Mesodermal cell (in vitro differentiated cells): Measurements from ENCODE around the gene ITPK1.

Experiments used
- H3K27ac ChIP-seq: 2 replicates; pipeline ENCODE4 v1.7.0; 2013; ENCODE audit warnings: mild to moderate bottlenecking, low read depth, low read length, moderate library complexity; ENCODE audit not compliant: severe bottlenecking
- H3K36me3 ChIP-seq: 2 replicates; pipeline ENCODE4 v1.7.1; 2013; ENCODE audit warnings: mild to moderate bottlenecking, low read length, moderate library complexity; ENCODE audit not compliant: control insufficient read depth, insufficient read depth
- H3K4me1 ChIP-seq: one replicate; pipeline ENCODE4 v1.7.1; 2013; ENCODE audit warnings: mild to moderate bottlenecking, low read length; ENCODE audit not compliant: insufficient read depth, control insufficient read depth, poor library complexity, severe bottlenecking
- H3K4me3 ChIP-seq: 2 replicates; pipeline ENCODE4 v1.7.0; 2013; ENCODE audit warnings: low read length, control low read depth, mild to moderate bottlenecking; ENCODE audit not compliant: insufficient read depth, poor library complexity, severe bottlenecking; ENCODE audit errors: extremely low read depth
- H3K9me3 ChIP-seq: 2 replicates; pipeline ENCODE4 v1.7.1; 2013; ENCODE audit warnings: mild to moderate bottlenecking, low read length, moderate library complexity; ENCODE audit not compliant: control insufficient read depth
- WGBS, 2 experiments: methylation state at CpG; one replicate each; pipeline ENCODE4 v1.1.5; 2013; ENCODE audit warnings: missing lambda C conversion rate in 2 of 2; ENCODE audit not compliant: insufficient coverage in 2 of 2; 5-methylcytosine and 5-hydroxymethylcytosine counted together

Gene ITPK1

DNA sequence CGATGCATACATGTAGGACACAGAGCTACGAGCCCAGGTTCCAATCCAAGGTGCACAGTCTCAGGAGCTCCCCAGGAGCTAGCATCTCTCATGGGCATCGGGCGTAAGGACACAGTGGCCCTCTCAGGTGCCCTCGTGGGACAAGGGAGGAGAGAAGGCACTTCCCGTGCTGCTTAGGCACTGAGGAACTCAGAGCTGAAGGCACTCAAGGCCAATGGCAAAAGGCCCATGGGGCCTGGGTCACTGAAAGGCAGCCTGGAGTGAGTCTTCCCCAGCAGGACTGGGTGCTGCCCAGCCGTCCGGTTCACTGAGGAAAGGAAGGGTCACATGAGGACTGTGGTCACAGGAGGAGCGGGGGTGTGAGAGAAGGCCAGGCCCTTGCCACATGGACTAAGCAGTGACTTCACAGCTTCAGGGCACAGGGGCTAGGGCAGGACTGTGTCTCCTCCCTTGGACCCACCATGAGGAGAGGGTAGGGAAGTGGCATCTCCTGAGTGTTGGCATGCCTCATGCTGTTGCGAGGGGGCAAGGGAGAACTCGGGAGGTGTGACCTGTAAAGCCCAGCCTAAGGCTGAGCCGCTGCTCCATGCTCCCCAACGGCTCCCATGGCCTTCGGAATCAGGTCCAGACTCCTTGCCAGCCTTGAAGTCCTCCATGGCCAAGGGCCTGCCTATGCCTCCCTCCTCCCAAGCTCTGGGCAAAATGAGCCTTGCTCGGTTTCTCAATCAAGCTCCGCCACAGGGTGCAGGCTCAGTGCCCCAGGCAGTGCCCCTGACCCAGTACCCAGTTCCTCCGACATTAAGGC, 141.0 kb downstream of the ITPK1 start:
- no peaks in the 10 kb centered on the region for H3K4me1 ChIP-seq
- H3K4me3 ChIP-seq: no peak overlapping the region
- H3K9me3 ChIP-seq: peaks cover 17% of the 10 kb centered on the region
- no peaks in the 10 kb centered on the region for H3K36me3 ChIP-seq
- H3K27ac ChIP-seq: no peak overlapping the region
- WGBS, 2 experiments: 89 to 94% methylated on average over 14 to 15 of the region's 17 CpGs

DNA sequence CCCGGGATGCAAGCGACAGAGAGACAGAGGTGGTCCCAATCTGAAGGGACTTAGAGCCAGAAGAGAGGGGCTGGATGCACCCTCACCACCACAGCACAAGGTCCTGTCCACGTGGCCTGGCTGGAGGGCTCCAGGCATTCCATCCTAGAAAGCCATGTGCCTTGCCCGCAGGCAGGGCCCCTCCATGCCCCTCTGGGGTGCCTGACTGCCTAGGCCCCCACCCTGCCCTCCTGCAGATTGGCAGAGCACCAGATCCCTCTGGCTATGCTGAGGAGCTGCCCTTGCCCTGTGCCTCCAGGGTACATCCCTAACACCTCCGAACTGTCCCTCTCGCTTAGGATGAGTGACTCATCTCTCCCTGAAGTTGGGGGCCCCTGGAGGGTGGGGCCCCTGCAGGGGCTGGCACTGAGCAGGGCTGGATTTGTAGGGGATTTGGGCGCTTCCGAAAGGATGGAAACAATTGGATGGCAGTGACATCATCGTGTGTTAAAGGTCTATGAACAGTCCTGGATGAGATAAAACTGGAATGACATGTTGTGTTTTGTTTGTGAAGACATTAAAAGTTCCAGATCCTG, 141.8 kb downstream of the ITPK1 start:
- no peak overlapping the region for H3K27ac ChIP-seq

DNA sequence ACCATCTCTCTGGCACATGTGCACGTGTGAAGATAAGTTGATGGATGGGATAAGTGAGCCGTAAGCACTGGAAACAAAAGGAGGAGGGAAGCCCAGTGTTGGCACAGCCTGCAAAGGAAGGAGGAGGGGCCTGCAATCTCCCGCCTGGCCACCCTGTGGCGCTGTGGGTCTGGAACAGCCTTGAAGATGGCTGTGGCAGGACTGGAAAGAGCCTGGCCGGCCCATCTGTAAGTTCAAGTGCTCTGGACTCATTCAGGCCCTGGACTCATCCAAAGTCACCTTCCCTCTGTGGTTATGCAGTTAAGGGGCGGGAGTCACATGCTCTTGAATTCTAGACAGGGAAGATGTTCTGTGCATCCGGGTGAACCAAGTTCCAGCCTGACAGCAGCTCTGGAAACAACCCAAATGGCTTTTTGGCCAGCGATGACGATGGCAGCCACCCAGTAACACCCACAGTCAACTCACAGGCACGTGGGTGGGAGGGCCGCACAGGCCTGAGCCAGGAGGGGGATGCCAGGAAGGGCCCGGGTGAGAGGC, 142.4 kb downstream of the ITPK1 start:
- Histone ChIP-seq H3K27ac (no peak overlapping the region), H3K9me3 (peaks cover 9% of the 10 kb centered on the region), H3K4me1 (no peaks in the 10 kb centered on the region), H3K36me3 (no peaks in the 10 kb centered on the region), H3K4me3 (no peak overlapping the region)
- 67 to 69% methylated on average over 11 to 12 of the region's 12 CpGs for WGBS, 2 experiments

More for the DNA sequence above, 141.8 kb downstream of the ITPK1 start:
- H3K4me1 ChIP-seq: no peaks in the 10 kb centered on the region
- peaks cover 13% of the 10 kb centered on the region for H3K9me3 ChIP-seq
- no peaks in the 10 kb centered on the region for H3K36me3 ChIP-seq
- WGBS, 2 experiments: 93 to 97% methylated on average over 8 to 9 of the region's 9 CpGs
- no peak overlapping the region for H3K4me3 ChIP-seq

DNA sequence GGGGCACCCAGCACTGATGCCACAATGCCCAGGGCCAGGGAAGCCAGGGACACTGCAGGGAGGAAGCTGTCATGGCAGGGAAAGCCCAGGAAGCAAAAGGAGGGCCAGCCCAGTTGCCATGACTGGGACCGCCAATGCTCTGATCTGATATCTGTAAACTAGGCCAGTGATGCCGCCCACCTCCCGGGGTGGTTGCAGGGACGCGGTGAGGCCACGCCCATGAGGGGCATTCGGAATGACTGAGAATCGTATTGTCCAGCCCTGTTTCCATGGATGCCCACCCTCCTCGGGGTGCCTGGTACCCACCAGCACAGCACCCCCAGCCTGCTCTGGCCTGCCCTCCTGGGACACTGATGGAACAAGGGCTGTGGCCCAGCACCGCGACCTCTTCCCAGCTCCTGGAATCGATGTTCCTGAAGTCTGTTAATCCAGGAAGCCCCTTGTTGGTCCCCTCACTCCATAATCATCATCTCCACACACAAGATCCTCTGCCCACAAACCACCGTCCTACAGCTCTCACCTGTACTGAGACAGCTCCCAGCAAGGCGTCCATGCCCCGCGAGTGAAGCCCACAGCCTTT, 144.0 kb downstream of the ITPK1 start:
- 90 to 94% methylated on average over 16 of the region's 16 CpGs for WGBS, 2 experiments
- Histone ChIP-seq H3K27ac (no peak overlapping the region), H3K9me3 (peaks cover 2% of the 10 kb centered on the region), H3K4me3 (no peak overlapping the region), H3K4me1 (no peaks in the 10 kb centered on the region), H3K36me3 (no peaks in the 10 kb centered on the region)

DNA sequence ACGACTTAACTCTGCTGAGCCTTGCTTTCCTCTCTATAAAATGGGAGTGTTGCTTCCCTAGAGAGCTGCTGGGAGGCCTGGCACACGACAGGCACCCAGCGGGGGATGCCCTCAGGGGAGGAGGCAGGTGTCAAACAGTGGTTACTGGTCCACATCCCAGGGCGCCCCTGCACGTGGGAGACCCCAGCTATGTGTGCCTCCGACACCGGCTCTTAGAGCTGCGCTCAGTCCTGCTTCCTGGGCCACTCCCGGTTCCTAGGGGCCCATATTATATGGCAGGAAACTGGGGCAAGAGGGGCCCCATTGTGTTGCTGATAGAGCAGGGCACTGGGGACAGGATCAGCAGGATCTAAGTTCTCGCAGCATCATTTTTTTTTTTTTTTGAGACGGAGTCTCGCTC, 145.5 kb downstream of the ITPK1 start:
- no peaks in the 10 kb centered on the region for H3K4me1 ChIP-seq
- no peaks in the 10 kb centered on the region for H3K9me3 ChIP-seq
- 77 to 88% methylated on average over 9 to 11 of the region's 12 CpGs for WGBS, 2 experiments
- H3K4me3 ChIP-seq: no peak overlapping the region
- no peak overlapping the region for H3K27ac ChIP-seq
- H3K36me3 ChIP-seq: no peaks in the 10 kb centered on the region

DNA sequence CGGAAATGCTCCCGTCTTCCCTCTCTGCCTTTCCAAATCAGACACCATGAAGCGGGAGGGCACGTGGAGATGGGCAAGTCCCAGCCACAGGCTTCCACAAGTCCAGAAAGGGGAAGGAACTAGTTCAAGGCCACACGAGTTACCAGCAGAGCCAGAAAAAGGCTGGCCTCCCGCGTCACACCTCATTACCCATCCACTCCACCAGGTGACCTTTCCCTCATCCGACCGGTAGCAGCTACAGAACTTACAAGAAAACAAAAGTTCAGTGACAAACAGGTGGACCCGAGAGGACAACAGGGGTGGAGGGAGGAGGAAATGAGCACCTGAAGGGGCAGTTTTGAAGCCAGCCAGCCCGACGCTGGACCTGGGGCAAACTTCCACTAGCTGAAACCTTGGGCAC, 145.9 kb downstream of the ITPK1 start:
- no peak overlapping the region for H3K27ac ChIP-seq
- H3K36me3 ChIP-seq: no peaks in the 10 kb centered on the region
- 77 to 81% methylated on average over 3 to 7 of the region's 12 CpGs for WGBS, 2 experiments
- H3K4me1 ChIP-seq: no peaks in the 10 kb centered on the region
- no peaks in the 10 kb centered on the region for H3K9me3 ChIP-seq
- no peak overlapping the region for H3K4me3 ChIP-seq

DNA sequence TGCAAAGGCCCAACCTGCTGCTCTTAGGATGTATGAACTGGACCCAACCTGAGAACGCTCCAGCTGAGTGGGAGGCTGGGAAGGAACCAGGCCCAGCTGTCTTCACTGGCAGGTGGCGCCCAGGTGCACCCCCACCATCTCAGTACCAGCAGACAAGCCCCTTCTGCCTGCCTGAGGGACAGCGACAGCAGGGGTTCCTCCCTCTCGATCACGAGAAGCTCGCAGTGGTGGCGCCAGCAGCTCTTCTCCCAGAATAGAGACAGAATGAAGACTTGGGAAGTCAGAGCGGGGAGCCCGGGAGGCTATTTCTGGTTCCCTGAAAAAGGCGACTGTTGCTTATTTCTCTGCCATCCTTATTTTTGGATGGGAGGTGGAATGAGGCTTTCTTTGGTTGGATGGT, 146.3 kb downstream of the ITPK1 start:
- WGBS, 2 experiments: 82 to 95% methylated on average over 6 to 10 of the region's 10 CpGs

DNA sequence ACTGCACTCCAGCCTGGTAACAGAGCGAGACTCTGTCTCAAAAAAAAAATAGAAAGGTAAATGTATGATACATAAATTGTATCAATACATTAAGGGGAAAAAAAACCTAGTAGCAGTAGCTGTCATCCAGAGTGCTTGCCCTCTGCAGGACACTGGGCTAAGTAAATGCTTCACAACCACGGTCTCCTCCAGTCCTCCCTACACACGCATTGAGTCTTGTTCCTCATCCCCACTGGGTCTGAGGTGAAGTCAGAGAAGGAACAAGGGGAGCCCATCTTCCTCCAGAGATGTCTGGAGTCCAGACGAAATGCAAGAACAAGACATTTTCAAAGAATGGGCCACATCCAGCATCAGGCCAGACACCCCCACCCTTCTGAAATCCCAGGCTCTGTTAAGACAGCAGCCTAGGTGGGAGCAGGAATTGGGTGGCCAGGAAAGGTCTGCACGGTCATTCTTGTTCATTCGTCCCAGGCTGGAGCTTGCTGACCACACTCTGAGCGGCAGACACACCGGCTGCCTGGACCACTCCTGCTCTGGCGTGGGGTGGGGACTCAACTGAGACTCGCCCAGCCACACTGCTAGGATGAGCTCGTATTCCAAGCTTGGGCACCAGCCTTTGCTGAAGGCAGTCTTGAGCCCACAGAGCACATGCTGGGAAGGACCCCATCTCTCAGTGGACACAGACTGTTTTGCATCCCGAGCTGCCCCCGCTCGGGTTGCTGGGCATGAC, 147.3 kb downstream of the ITPK1 start:
- H3K4me1 ChIP-seq: peaks cover 2% of the 10 kb centered on the region
- no peak overlapping the region for H3K27ac ChIP-seq
- H3K36me3 ChIP-seq: no peaks in the 10 kb centered on the region
- no peak overlapping the region for H3K4me3 ChIP-seq
- H3K9me3 ChIP-seq: no peaks in the 10 kb centered on the region
- 92 to 95% methylated on average over 9 to 11 of the region's 14 CpGs for WGBS, 2 experiments

More for the DNA sequence above, 146.3 kb downstream of the ITPK1 start:
- Histone ChIP-seq H3K27ac (no peak overlapping the region), H3K4me1 (no peaks in the 10 kb centered on the region), H3K36me3 (no peaks in the 10 kb centered on the region), H3K4me3 (no peak overlapping the region), H3K9me3 (no peaks in the 10 kb centered on the region)

DNA sequence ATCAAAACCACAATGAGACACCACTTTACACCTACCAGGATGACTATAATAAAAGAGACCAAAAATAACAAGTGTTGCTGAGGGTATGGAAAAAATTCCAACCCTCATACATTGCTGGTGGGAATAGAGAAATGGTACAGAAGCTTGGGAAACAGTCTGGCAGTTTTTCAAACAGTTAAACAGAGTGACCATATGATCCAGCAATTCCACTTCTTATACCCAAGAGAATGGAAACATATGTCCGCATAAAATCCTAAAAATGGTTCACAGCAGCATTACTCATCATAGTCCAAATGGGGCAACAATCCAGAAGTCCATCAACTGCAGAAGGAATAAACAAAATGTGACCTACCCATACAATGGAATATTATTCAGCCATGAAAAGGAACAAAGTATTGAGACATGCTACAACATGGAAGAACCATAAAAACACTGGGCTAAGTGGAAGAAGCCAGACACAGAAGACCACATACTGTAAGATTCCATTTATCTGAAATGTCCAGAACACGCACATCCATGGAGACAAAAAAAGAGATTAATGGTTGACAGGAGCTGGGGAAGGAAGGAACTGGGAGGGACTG, 148.3 kb downstream of the ITPK1 start:
- Histone ChIP-seq H3K36me3 (no peaks in the 10 kb centered on the region), H3K9me3 (no peaks in the 10 kb centered on the region), H3K27ac (no peak overlapping the region), H3K4me1 (peaks cover 5% of the 10 kb centered on the region), H3K4me3 (no peak overlapping the region)
- 80 to 100% methylated on average over 1 of the region's 2 CpGs for WGBS, 2 experiments

DNA sequence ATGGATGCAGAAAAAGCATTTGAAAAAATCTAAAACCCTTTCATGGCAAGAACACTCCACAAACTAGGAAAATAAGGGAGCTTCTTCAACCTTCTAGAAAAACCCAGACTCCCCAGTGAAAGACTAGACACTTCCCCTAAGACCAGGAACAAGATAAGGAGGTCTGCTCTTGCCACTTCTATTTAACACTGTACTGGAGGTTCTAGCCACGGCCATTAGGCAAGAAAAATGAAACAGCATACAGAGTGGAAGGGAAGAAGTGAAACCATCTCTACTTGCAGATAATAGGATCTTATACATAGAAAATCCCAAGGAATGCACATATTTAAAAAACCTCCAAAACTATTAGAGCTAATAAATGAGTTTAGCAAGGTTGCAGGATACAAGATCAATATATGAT, 150.4 kb downstream of the ITPK1 start:
- H3K9me3 ChIP-seq: no peaks in the 10 kb centered on the region
- H3K4me3 ChIP-seq: no peak overlapping the region
- WGBS, 2 experiments: no CpG with 5 or more reads among the region's 1 CpG

More for the DNA sequence above, 150.4 kb downstream of the ITPK1 start:
- Histone ChIP-seq H3K4me1 (peaks cover 18% of the 10 kb centered on the region), H3K36me3 (no peaks in the 10 kb centered on the region), H3K27ac (no peak overlapping the region)
